Endometrial microvascular endothelial cells (primary cell): Measurements from ENCODE around the gene CNIH2. TPM values are rescaled to one million over a fixed set of nuclear protein-coding genes. Genes with fewer than 3 reads are reported as not detected.

ENCODE experiments used
- in situ Hi-C: cut with HindIII; loops from 2 replicates; pipeline ENCODE4 v1.10.0; 2017; ENCODE audit warnings: low sequenced_read_pairs, low pct_unique_long_range_greater_than_20kb; ENCODE audit errors: inconsistent ontology term
- total RNA-seq: library from RNA; depleted of rRNA; stranded (reverse); fragments of >200 nt; gene quantifications from one replicate; pipeline ENCODE4 v1.2.3, GENCODE V29; 2015; ENCODE audit errors: inconsistent ontology term

Gene CNIH2
- total RNA-seq, 1 donor from 2014 or later, result not detected

- in situ Hi-C loops, result no loop called here
These were observed 10.1 kb downstream of the CNIH2 start for GRCh38 chr11:66287889-66288670.

- in situ Hi-C loops, result no loop called here
These were observed 10.9 kb downstream of the CNIH2 start, which contains the start of gene YIF1A for GRCh38 chr11:66288671-66289547. Gene YIF1A, minus strand, starts transcription at chr11:66289143. Its CDS starts 158 bp downstream, at chr11:66288985.

- in situ Hi-C loops, result no loop called here
These were observed 11.8 kb downstream of the CNIH2 start for GRCh38 chr11:66289548-66290329.

- in situ Hi-C loops, result no loop called here
These were observed 12.3 kb downstream of the CNIH2 start for GRCh38 chr11:66290330-66290621.

- in situ Hi-C loops, result no loop called here
These were observed 13.3 kb downstream of the CNIH2 start for GRCh38 chr11:66291303-66291705.

- in situ Hi-C loops, result no loop called here
These were observed 13.9 kb downstream of the CNIH2 start, which contains the start of gene TMEM151A for GRCh38 chr11:66291706-66292542. Gene TMEM151A, plus strand, starts transcription at chr11:66291894. Its CDS starts 120 bp downstream, at chr11:66292014.

- in situ Hi-C loops, result no loop called here
These were observed 14.8 kb downstream of the CNIH2 start for GRCh38 chr11:66292543-66293332.

- in situ Hi-C loops, result no loop called here
These were observed 15.4 kb downstream of the CNIH2 start for GRCh38 chr11:66293352-66293751.

GRCh38 chr11:66293777-66294625, 16.0 kb downstream of the CNIH2 start:
- in situ Hi-C loops, result no loop called here

GRCh38 chr11:66294626-66295620, 16.9 kb downstream of the CNIH2 start:
- in situ Hi-C loops, result no loop called here

GRCh38 chr11:66297610-66298009, 19.6 kb downstream of the CNIH2 start:
- in situ Hi-C loops, result no loop called here

- in situ Hi-C loops, result no loop called here
These were observed 21.2 kb downstream of the CNIH2 start for GRCh38 chr11:66299186-66299585.

- in situ Hi-C loops, result no loop called here
These were observed 24.7 kb downstream of the CNIH2 start for GRCh38 chr11:66302656-66303055.

GRCh38 chr11:66309475-66309874, 31.5 kb downstream of the CNIH2 start:
- in situ Hi-C loops, result no loop called here

- in situ Hi-C loops, result no loop called here
These were observed 32.3 kb downstream of the CNIH2 start for GRCh38 chr11:66310324-66310723.
